Pulmonary artery endothelial cell (primary cell): Measurements from ENCODE around the gene NTRK3. TPM values are rescaled to one million over a fixed set of nuclear protein-coding genes. Genes with fewer than 3 reads are reported as not detected.

Source experiments
- DNase-seq: peaks from one replicate; pipeline ENCODE4 v3.0.0-alpha.2; 2011; ENCODE audit warnings: low read depth, low spot score
- total RNA-seq: library from RNA; depleted of rRNA; stranded (reverse); fragments of >200 nt; gene quantifications from 2 replicates; pipeline ENCODE4 v1.2.3, GENCODE V29; 2014

Gene NTRK3
- total RNA-seq, 1 donor from 2014 or later: not detected

DNA sequence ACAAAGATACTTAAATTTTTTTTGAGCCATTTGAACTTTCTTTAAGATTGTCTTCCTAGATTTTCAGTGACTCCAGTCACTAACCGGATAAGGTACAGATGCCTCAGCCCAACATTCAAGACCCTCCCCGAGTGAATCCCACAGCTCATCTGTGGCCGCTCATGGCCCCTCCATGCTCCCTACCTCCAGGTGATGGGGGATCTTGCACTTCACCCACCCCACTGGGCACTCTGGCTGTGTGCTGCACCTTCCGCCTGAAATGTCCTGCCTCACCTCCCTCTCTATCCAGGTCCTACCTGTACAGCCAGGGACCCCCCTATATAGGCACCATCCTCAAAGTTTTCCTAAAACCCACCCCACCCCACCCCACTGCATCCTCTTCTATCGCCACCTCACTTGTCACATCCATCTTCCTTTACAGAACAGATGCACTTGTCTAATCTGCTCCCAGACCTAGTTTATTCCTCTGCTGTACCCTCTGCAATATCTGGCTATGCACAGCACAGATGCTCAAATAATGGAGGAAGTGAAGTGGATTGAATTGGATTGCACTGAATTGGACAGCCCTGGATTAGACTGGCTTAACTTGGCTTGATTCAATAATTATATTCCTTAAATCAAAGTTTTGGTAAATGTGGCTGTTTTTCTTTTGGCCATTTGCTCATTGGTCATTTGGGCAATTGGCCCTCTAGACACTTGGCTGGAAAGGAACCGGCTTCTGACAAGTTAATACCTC is 24.5 kb downstream of the NTRK3 start:
- no peak for DNase-seq

DNA sequence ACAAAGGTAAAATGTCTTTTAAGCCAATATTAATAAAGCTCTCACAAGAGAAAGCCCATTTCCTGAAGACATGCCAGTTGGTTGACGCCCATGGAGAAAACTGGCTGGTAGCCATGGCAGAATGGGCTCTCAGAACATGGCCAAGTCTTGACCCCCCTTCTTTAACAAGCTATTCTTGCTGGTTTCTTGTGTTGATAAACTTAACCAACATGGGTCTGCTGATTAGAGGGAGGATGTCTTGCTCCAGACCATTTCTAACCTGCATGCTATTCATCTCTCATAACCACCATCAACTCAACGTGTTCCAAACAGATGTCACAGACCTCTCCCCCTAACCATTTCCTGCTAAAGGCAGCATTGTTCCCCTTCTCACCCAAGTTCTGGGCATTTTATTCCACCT is 25.7 kb downstream of the NTRK3 start:
- DNase-seq: no peak

DNA sequence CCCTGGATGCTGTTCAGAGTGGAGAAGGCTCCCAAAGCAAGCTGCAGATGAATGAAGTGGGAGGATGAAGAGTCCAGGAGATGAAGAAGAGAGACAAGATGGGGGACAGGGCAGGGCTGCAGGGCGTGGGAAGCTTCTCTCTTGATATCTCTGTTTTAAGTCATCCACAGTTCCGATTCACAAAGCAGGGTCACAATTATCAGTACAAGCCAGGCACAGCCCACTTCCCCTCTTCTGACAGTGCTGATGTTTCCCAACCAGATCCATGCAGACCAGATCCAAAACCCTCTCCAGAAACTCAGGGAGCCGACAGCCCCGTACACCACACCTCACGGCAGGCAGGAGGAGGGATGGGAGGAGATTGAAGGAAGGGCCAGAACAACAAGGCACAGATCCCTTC is 31.1 kb downstream of the NTRK3 start:
- DNase-seq: no peak

DNA sequence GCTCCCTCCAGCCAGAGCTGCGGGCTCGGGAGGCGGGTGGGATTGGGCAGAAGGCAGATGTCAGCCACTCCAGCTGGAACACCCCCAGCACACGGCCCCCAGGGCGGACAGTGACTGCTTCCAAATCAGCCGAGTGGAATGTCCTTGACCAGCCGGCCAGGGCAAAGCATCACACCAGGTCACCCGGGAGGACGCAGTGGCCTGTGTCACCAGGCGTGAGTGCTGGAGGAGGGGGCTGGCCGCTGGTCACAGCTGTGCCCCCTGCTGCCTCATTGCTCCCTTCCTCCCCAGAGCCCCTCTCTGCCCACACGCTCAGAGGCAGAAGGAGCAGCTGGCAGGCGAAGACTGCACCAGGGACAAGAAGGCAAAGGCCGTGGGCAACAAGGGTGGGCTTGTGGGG is 33.5 kb downstream of the NTRK3 start:
- DNase-seq: no peak

DNA sequence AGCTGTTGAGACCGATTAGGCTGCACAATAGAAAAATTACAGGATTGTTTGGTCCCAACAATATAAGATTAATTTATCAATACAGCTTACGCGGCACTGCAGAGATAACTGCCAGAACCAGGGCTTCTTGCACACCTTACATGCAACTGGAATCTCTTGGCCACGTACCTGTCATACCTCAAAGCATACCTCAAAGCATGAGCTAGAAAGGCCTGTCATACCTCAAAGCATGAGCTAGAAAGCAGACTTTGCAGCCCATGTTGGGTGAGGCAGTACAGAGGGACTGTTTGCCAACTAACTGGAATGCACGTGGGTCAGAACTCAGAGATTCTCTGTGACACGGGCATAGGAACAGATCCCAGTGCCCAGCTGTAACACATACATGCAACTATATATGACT is 34.7 kb downstream of the NTRK3 start:
- DNase-seq: no peak

DNA sequence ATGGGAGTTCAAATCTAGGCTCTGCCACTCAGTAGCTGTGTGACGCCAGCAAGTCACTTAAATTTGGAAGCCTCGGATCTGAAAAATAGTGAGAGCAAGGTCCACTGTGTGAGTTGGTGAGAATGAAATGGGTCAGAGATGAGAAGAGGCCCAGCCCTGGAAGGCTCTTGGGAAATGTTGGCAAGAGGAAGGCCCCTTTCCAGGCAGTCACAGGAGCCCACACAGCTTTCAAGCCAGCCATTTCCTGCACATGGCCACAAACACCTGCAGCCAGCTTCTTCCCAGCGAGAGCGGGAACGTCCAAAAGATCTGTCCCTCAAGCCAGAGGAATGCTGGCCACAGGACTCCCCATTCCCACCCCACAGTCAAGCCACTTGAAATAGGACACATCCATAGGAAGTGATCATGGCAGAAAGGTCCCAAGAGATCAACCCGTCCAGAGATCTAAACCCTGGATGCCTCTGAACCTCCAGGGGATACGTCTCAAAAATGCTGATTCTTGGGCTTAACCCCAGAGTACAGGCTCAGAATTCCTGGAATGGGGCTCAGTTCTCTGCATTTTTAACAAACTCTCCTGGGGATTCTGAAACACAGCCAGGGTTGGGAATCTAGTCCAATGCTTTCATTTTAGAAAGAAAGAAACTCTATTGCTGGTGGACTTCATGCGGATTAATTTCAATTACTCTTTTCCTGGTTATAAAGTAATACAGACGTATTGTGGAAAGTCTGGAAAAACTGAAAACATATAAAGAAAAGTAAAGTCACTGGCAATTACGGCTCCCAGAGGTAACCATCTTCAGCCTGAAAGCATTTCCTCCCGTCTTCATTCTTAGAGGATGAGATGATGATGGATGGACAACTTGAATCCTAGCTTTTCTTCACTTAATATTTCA is 35.9 kb downstream of the NTRK3 start:
- no peak for DNase-seq

DNA sequence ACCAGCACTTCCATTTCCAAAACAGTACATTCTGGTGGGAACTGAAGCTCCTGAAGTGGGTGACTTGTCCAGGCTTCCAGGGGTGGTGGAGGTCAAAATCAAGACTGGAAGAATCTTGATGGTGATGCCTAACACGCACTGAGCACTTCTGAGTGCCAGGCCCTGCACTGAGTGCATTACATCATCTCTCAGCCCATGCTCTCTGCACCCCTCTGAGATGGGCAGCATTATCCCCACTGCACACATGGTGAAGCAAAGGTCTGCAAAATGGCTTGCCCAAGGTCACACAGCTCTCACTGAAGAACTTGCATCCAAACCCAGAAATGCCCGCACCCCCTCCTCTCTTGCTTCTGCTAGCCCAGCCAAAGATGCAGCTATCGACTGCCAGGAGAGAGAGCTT is 36.9 kb downstream of the NTRK3 start:
- DNase-seq: no peak

DNA sequence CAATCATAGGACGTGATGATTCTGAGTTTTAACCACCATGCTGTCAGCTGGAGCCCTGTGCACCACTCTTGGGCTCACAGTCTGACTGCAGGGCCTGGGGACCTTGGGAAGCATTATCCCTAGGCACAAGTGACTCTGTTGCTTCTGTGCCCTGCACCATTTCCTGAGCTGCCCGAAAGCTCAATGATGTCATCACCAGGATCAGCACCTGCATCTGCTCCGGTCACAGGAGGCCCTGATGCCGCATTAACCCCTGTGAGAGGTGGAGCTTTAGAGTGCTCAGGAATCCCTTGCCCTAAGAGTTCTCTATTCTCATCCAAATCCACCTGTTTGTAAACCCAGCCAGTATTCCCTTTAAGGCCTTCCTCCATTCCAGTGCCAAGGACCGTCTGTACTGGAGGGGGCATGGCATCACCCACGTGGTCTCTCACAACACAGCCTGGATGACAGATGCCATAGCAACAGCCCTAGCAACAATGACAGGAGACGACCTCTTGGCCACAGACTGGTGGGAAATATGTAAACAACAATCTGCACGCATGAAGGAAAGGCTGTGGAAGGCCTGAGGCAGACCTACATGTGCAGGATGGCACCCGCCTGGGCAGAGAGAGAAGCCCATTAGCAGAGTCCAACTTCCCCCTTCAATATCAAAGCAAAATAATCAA is 37.9 kb downstream of the NTRK3 start:
- DNase-seq: no peak

DNA sequence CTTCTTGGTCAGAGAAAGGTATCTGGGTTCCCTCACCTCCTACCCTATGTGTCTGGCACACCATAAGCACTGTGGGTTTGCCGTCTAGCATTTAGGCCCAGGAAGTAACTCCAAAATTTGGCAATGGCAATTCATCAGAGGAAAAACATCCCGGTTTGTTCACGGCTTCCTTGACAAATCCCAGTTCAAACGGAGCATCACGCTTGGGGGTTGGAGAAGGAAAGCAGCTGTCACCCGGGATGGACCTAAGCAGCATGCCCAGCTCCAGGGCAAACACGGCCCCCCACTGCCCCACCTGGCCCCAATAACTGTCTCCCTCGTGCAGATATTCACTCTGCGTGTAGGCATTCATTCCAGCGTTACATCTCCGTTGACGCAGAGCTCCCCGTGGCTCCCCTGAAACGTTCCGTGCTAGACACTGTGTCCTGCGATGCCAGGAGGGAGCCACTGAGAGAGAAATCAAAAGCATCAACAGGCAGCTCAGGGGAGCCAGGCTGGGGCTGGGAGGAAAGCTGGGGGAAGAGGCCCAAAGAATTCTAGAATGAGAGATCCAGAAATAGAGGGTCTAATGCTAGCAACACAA is 41.4 kb downstream of the NTRK3 start:
- no peak for DNase-seq

DNA sequence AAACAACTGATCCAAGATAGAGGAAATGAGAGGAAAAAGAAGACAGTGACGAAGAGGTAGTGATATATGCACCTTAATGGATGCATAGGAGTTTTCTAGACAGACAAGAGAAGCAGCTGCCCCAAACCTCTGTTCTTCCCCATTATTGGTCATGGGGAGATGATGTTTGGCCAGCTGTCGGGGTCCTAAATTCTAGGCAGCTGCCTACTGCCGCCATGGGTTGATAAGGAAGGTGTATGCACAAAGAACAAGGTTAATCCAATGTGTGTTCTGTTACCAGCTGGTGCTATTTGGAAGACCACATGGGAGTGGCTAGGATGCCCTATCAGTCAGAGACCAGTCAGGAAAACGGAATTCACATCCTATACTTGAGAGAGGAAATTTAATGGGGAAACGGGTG is 47.4 kb downstream of the NTRK3 start:
- DNase-seq: no peak

DNA sequence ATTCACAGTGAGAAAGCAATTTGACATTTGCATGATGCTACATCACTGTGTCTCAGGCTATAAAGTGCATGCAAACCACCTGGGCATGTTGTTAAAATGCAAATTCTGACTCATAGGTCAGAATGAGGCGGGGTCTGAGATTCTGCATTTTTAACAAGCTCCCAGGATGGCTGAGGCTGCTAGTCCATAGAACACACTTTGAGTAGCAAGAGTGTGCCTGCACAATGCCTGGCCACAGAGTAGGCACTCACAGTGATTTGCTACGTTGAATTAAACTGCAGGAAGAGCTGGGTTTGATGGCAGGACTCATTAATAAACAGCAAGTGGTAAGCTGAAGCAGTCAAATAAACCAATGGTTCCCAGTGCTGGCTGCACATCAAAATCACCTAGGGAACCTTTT is 48.1 kb downstream of the NTRK3 start:
- no peak for DNase-seq

DNA sequence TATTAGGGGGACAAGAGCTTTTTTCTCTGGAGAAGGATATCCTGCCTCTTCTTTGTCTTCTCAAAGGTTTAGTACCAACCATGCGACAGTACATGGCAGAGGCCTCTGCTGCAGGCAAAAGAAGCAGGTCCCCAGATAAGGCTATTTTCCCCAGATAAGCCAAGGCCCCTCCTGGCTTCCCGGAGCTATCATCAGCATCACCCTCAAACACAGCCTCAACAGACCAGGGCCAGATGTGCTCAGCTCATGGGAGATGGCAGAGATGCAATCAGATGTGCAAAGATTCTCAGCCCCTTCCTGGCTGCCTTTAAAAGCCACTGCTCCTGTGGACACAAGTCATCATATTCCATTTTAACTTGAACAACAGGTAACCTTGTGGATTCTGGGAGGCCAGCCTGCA is 49.0 kb downstream of the NTRK3 start:
- no peak for DNase-seq

DNA sequence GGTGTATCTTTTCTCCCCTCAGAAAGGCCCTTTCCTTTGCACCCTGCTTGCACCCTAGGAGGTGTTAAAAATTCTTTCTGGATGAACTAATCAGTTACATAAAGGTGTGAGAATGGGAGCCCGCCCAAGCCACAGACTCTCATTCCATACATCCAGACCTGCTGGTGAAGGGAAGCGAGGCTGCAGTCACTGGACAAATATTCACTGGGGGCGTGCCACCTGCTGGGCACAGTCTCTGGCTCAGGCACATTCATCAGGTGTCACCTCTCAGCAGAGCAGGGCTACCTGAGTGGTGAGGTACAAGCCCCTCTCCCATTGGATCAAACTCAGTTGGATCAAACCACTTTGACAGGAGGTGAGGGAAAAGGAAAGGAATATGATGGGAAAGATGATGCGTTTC is 52.0 kb downstream of the NTRK3 start:
- no peak for DNase-seq

DNA sequence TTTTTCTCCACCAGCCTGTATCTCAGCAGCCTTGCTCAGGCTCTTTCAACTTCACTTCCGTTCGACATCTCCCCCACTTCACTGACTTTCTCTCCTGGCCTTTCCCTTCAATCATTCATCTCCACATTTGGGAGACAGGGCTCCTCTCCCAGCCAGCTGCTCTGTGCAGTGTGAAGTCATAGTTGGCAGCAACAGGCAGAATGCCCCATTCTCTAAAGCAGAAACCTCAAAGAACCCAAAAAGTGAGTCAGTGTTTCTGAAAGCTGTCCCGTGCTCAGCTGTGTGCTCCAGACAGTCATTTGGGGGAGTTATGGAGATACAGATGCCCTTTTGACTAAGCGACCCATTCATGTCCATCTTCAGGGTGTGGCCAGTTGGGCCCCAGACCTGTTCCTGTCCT is 54.3 kb downstream of the NTRK3 start:
- DNase-seq: no peak

DNA sequence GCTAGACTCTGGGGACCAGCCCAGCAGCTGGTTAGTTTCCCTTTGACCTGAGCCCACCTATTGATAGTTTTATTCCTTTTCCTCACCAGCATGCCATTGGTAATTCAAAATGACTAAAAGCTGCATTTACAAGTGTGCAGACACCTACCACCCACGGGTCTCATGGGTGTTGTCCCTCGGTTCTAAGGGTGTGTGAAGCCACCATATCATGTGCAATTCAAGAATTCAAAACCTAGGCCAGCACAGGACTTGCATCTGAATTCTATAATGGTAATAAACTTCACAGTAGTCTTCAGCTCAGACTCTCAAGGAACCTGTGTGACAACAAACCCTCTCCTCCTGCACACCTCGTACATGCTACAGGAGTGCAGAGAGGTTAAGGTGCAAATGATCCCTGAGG is 55.3 kb downstream of the NTRK3 start:
- no peak for DNase-seq

DNA sequence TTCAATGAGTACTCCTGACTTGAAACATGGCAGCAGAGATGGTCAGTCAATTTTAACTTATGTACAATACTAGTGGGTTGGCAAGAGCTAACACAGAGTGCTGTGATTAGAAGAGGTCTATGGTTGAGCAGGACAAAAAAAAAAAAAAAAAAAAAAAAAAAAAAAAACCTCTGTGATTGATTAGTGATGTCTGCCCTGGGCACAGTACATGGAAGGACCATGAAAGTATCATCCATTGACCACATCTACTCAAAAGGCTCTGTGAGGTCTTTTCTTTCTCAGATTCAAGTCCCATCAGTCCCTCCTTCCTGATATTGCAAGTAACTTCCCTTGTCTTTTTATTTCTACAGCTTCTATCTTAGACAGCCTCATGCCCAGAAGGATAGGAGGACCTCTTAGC is 59.6 kb downstream of the NTRK3 start:
- no peak for DNase-seq

DNA sequence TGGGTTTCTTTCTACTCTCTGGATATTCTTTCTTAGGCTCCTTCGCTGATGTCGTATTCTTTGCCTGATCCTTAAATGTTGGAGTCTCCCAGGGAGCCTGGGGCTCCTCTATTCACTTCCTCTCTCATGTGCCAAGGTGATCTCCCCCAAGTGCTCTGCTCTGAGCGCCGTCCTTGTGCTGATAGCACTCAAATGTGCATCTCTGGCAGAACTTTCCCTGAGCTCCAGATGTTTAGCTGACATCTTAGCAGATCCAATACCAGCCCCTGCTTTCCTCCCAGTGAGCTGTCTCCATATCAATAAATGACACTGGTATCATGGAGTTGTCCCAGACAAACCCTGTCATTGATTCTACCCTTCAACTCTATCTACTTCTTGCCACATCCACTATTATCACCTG is 62.4 kb downstream of the NTRK3 start:
- DNase-seq: no peak

DNA sequence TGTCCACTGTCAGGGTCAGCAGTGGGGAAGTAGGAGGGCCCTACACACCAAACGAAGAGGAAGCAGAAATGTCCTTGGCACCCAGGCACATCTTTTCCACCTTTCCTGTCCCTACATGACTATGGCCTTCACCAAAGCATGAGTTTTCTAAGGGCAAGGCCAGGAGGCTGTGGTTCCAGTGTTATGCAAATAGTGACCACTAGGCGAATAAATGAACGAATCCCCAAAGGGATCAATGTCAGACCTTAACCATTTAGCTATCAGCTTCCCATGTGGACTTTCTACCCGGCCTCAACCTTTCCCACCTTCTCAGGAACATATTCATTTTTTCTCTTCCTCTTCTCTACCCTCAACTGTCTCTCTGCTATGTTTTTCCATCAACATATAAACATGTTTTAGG is 63.1 kb downstream of the NTRK3 start:
- no peak for DNase-seq

DNA sequence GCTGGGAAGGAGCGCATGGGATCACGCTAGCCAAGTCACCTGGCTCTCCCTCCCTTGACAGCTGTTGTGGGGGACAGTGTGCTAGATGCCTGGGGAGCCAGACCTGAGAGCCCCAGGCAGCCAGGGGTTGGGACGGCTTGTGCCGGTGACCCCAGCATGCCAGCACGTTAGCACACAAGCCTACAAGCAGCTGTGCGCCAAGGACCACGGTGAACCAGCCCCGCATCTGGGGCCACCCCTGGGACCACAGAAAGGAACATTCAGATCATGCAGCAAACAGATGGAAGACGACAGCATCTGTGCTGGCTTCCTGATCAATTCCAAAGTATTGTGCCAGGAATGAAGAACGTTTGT is 64.8 kb downstream of the NTRK3 start:
- no peak for DNase-seq

DNA sequence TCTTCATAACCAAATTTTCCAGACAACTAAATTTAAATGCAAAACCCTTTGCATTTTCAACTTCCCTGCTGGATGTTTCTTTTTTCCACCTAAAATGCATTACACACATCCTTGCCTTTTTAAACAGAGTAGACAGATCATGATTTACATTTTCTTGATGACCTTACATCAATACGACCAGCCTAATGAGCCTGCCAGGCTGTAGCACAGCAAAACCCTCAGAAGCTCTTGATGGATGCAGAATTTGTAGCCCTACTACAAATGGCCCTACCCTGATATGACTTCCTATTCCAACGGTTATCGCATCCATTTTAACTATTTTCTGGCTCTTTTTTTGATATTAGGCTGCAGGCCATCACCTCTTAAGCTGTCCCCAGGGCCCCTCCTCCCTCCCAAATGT is 66.3 kb downstream of the NTRK3 start:
- DNase-seq: no peak

DNA sequence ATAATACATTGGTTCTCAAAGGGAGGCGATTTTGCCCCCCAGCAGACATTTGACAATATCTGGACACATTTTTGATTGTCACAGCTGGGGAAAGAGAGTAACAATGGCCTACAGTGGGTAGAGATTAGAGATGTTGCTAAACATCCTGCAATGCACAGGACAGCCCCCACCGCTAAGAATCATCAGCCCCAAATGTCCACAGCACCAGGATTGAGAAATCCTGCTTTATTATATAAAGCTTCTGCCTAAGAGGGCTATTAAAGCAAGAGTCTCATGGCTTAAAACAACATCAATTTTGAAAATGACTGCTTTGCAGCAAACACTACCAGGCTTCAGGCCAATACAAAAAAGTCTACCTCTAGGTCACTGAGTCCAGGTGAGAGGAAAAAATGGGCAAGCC is 68.2 kb downstream of the NTRK3 start:
- no peak for DNase-seq

DNA sequence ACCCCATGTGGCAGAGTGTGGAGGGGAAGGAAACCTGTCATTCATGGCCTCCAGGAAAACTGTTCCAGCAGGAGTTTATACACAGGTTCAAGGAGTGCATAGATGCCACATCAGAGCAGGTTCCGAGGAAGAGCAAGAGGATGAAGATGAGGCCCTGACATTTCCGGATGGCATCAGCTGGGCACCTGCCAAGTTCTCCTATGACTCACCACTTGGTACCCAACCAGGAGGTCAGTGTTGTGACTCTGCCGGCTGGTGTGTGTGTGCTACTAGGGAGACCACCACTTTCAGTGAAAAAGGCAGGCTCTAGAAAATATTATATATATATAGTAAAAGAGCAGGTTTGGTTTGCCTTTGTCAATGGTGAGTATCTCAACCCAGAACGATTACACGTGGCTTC is 69.3 kb downstream of the NTRK3 start:
- no peak for DNase-seq
